HPDE6-E6E7 (cell line): Measurements from ENCODE around the gene TPSB2.

Experiments
- DNase-seq: peaks from one replicate; pipeline ENCODE4 v3.0.0; 2011; ENCODE audit warnings: missing footprints; ENCODE audit errors: extremely low spot score

TPSB2 gene

DNA sequence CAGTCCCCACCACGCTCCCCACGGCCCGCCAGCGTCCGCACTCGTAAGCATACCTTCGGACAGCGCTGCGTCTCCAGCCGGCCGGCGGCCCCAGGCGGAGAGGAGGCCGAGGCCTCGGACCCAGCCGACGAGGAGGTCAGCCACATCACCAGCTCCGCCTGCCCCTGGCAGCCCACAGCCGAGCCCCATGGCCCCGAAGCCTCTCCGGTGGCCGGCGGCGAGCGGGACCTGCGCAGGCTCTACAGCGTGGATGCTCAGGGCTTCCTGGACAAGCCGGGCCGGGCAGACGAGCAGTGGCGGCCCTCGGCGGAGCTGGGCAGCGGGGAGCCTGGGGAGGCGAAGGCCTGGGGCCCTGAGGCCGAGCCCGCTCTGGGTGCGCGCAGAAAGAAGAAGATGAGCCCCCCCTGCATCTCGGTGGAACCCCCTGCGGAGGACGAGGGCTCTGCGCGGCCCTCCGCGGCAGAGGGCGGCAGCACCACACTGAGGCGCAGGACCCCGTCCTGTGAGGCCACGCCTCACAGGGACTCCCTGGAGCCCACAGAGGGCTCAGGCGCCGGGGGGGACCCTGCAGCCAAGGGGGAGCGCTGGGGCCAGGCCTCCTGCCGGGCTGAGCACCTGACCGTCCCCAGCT is 9.8 kb downstream of the TPSB2 start:
- no peak for DNase-seq

GRCh38 chr16:1218930-1219611 is 10.9 kb downstream of the TPSB2 start:
- DNase-seq: no peak

GRCh38 chr16:1218061-1218929 is 11.7 kb downstream of the TPSB2 start:
- no peak for DNase-seq

- DNase-seq: no peak
Observed at GRCh38 chr16:1217526-1217925, 12.5 kb downstream of the TPSB2 start.

DNA sequence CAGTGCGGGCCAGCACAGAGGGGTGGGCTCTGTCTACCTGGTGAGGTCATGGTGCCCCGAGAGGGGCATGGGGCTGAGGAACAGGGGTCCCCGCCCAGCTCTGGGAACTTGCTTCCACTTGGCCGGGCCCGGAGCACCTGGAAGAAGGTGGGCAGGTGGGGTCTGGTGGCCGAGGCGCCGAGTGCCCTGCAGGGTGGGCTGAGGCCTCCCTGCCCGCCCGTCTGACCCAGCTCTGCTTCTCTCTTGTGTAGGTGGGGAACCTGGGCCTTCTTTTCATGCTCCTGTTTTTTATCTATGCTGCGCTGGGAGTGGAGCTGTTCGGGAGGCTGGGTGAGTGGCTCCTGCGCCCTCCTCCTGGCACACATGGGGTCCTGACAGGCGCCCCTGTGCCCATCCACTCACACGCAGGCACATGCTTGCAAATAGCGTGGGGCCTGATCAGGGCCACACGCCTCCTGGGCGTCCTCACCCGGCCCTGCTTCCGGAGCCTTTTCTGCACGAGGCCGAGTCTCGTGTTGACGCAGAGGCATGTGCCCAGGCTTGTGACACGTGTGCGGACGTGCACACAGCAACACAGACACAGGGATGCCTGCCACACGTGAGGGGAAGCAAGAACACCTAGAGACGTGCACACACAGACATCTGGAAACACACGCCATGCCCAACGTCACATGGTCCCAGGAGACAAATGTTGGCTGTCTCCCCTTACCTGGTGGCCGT is 13.1 kb downstream of the TPSB2 start:
- DNase-seq: no peak

- no peak for DNase-seq
Observed at GRCh38 chr16:1216296-1216619, 13.7 kb downstream of the TPSB2 start.

DNA sequence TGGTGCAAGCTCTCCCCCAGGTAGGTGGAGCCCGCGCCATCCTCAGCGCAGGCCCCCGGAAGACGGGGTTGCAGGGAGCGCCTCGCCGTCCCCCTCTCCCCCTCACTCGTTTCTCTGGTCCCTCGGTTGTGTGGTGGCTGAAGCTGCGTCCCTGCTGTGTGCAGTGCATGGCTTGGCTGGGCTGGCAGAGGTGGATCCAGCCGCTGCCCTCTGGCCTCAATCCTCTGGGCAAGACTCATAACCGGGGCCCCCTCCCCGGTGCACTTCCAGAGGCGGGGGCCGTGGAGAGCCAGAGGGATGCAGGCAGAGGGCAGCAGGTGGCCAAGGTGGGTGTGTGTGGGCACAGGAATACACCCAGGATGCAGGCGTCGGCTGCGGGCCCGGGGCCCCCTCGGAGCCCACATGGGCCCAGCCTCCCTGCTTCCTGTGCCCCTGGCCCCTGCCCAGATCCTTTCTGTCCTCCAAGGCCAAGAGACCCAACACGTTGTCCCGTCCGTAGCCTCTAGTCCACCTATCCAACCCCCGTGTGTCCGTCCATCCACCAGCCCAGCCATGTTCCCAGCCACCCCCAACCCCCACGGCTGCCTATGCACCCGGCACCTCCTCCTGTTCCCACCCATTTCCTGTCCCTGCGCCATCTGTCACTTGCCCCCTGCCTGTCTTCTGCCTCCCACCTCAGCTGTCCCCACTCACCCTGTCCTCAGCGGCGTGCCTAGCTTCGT is 14.2 kb downstream of the TPSB2 start:
- no peak for DNase-seq

GRCh38 chr16:1214719-1215118 is 15.3 kb downstream of the TPSB2 start:
- DNase-seq: no peak

DNA sequence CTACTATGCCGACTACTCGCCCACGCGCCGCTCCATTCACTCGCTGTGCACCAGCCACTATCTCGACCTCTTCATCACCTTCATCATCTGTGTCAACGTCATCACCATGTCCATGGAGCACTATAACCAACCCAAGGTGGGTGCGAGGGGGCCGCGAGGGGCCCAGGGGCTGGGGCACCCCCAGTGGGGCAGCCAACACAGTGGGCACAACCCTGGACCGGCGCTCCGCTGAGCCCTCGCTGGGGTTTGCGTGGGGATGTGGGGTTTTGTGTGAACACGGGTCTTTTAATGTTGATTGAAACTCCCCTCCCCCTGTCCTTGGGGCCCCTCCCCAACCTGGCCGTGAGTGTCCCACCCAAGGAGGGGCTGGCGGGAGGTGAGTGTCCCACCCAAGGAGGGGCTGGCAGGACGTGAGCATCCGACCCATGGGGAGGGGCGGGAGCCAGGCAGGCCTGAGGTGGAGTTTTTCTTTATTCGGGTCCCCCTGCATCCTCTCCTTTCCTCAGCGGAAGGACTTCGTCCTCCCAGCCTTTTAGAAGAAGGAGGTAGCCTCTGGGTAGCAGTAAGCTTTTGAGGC is 16.1 kb downstream of the TPSB2 start:
- DNase-seq: no peak

DNA sequence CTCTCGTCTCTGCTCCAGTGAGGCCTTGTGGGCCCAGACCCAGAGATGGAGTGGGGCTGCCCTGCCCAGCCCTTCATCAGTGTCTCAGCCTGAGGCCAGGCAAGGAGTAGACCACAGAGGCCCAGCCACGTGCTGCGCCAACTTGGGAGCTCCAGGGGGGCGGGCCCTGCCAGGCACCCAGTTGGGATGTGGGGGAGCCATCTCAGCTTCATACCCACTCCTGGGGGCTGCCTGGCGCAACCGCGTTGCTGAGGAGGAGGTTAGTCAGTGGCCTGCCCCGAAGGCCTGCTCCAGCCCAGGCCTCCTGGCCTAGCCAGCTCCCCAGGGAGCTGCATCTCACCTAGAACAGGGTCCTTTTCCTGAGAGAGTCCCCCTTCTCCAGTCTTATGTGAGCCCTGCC is 16.8 kb downstream of the TPSB2 start:
- no peak for DNase-seq

DNA sequence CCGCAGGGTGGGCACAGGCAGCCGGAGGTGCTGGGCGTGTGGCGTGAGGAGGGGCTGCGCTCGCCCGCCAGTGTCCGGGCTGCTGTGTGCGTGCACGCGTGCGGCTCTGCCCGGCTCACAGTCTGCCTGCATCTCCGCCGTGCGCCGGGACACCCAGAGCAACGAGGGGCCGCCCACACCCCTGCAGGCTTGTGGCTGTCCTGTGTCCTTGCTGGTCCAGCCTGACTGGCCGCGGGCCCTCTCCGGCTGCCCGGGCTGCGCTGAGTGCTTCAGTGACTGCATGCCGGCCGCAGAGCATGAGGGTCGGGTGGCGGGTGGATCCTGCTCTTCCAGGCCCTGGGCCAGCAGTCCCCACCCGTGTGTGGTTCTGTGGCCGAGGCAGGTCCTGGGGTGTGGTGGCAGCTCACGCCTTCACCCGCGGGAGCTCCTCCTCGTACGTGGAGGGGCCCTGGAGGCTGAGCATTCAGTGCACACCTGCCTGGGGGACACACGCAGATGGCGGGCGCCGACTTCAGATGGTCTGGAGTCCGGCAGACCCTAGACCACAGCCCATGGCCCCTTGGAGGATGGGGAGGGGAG is 17.3 kb downstream of the TPSB2 start:
- DNase-seq: no peak

DNA sequence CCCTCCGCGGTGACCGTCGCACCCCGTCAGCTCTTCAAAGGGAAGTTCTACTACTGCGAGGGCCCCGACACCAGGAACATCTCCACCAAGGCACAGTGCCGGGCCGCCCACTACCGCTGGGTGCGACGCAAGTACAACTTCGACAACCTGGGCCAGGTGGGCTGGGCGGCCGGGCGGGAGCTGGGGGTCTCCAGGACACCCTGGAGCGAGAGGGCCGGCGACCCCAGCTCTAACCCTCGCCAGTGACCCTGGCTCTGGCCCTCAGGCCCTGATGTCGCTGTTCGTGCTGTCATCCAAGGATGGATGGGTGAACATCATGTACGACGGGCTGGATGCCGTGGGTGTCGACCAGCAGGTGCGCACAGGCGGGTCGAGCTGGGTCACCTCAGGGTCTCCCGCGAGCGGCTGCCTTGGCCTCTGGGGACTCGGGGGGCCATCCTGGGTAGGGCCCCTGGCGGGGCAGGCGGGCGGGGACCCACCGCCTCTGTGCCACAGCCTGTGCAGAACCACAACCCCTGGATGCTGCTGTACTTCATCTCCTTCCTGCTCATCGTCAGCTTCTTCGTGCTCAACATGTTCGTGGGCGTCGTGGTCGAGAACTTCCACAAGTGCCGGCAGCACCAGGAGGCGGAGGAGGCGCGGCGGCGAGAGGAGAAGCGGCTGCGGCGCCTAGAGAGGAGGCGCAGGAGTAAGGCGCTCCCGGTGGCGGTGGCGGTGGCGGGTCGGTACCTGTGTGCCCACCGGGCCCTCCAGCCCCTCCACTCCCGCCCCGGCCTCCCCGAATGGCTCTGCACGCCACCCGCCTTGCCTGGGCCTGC is 18.3 kb downstream of the TPSB2 start:
- DNase-seq: no peak

DNA sequence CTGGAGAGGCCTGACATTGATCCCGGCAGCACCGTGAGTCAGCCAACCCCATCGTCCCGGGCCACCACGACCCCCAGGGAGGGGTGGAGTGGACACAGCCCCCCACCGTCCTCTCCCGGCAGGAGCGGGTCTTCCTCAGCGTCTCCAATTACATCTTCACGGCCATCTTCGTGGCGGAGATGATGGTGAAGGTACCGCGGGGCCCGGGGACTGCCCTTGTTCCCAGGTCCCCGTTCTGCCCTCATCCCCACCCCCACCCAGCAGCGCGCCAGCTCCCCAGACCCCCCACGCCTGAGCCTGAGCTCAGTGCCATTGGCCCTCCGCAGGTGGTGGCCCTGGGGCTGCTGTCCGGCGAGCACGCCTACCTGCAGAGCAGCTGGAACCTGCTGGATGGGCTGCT is 19.5 kb downstream of the TPSB2 start:
- DNase-seq: no peak

DNA sequence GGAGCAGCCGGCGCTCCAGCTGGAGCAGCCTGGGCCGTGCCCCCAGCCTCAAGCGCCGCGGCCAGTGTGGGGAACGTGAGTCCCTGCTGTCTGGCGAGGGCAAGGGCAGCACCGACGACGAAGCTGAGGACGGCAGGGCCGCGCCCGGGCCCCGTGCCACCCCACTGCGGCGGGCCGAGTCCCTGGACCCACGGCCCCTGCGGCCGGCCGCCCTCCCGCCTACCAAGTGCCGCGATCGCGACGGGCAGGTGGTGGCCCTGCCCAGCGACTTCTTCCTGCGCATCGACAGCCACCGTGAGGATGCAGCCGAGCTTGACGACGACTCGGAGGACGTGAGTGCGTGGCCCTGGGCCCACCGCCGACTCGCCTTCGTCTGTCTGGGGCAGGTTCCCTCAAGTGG is 20.9 kb downstream of the TPSB2 start:
- DNase-seq: no peak

- no peak for DNase-seq
Observed at GRCh38 chr16:1208239-1208830, 21.6 kb downstream of the TPSB2 start.

DNA sequence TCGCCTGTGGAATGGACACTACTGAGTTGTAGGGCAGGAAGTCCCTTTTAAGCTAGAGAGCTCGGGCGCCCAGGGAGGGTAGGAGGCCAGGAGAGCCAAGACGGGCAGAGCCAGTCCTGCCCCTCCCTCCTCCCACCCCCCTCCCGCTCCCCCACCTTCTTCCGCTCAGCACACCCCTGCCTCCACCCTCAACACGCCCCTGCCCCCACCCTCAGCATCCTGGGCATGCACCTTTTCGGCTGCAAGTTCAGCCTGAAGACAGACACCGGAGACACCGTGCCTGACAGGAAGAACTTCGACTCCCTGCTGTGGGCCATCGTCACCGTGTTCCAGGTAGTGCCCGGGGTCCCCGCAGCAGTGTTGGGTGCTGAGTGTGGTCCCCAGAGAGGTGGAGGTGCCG is 23.2 kb downstream of the TPSB2 start:
- no peak for DNase-seq

- DNase-seq: no peak
Observed at GRCh38 chr16:1206326-1206725, 23.7 kb downstream of the TPSB2 start.

DNA sequence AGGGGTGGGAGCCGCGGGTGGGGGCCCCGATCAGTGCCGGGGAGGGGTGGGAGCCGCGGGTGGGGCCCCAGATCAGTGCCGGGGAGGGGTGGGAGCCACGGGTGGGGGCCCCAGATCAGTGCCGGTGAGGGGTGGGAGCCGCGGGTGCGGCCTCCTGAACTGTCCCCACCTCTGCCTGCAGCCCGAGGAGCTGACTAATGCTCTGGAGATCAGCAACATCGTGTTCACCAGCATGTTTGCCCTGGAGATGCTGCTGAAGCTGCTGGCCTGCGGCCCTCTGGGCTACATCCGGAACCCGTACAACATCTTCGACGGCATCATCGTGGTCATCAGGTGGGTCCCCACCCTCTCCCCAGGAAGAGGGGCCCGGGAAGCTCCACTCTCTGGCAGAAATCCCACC is 25.1 kb downstream of the TPSB2 start:
- no peak for DNase-seq

GRCh38 chr16:1202274-1202673 is 27.7 kb downstream of the TPSB2 start:
- no peak for DNase-seq

- no peak for DNase-seq
Observed at GRCh38 chr16:1201444-1201843, 28.5 kb downstream of the TPSB2 start.
